Activated CD4-positive, alpha-beta T cell treated with anti-CD3 and anti-CD28 coated beads for 36 hours (primary cell): ENCODE results near the gene MSX1. TPM values are rescaled to one million over a fixed set of nuclear protein-coding genes. Genes with fewer than 3 reads are reported as not detected.

Experiments used
- ATAC-seq: fragments of 200-7000 bp; cut with Tn5 transposase; one replicate; pipeline ENCODE4 v1.10.0; 2021; ENCODE audit warnings: mild to moderate bottlenecking, moderate library complexity
- CTCF ChIA-PET: fragments of 350-600 bp; sonication (Branson Sonifier 250); formaldehyde crosslinking; loops from one replicate; lab custom pipeline; 2021; ENCODE audit warnings: antibody characterized with exemption; lab: Charles Lee
- POLR2A ChIA-PET: fragments of 350-600 bp; sonication (Branson Sonifier 250); formaldehyde crosslinking; loops from one replicate; lab custom pipeline; 2021; ENCODE audit warnings: antibody characterized with exemption, inconsistent platforms; lab: Charles Lee
- DNase-seq: peaks from one replicate; pipeline ENCODE4 v3.0.0-alpha.2; 2020
- H3K27ac Mint-ChIP-seq: one replicate; pipeline ENCODE4 v1.8.0; 2021; ENCODE audit warnings: mixed read lengths
- H3K27me3 Mint-ChIP-seq: one replicate; pipeline ENCODE4 v1.8.0; 2021; ENCODE audit warnings: mixed read lengths
- H3K36me3 Mint-ChIP-seq: one replicate; pipeline ENCODE4 v1.8.0; 2021; ENCODE audit warnings: low read depth, mixed read lengths
- H3K4me1 Mint-ChIP-seq: one replicate; pipeline ENCODE4 v1.8.0; 2021; ENCODE audit warnings: mixed read lengths
- H3K4me3 Mint-ChIP-seq: one replicate; pipeline ENCODE4 v1.8.0; 2021; ENCODE audit warnings: mild to moderate bottlenecking, moderate library complexity, mixed read lengths
- H3K9me3 Mint-ChIP-seq: one replicate; pipeline ENCODE4 v1.8.0; 2021; ENCODE audit warnings: low read depth, mixed read lengths
- intact Hi-C, 2 experiments: fragments of 100-400 bp; cut with DNase I in 1 of 2; cut with micrococcal nuclease in 1 of 2; formaldehyde crosslinking; loops; one replicate each; pipeline versions ENCODE4 v1.14.2 to v1.15.1; 2022 to 2024; cut with DNase I, micrococcal nuclease
- total RNA-seq, 2 experiments: library from RNA; stranded (reverse); gene quantifications; one replicate each; pipeline ENCODE4 v1.2.3, GENCODE V29; 2021

Gene MSX1
- total RNA-seq, 2 experiments from 2014 or later = 0.09 TPM; not detected in 1

DNA sequence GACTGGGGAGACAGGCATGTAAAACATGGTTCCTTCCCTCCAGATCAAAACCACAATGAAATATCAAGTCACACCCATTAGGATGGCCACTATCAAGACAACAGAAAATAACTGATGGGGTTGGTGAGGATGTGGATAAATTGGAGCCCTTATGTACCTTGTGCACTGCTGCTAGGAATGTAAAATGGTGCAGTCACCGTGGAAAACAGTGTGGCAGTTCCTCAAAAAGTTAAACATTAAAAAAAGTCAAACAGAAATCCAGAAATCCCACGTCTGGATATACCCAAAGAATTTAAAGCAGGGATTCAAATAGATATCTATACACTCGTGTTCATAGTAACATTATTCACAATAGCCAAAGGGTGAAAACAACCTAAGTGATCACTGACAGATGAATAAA is 35.2 kb upstream of the MSX1 start:
- Mint-ChIP-seq H3K27ac (no peak overlapping the region), H3K9me3 (peaks cover 21% of the 10 kb centered on the region), H3K4me3 (no peak overlapping the region), H3K36me3 (no peaks in the 10 kb centered on the region), H3K4me1 (no peaks in the 10 kb centered on the region), H3K27me3 (peaks cover 15% of the 10 kb centered on the region)
- ATAC-seq (no peak), DNase-seq (no peak)
- POLR2A ChIA-PET = no interaction called here
- intact Hi-C loops = no loop called here
- CTCF ChIA-PET = no interaction called here

DNA sequence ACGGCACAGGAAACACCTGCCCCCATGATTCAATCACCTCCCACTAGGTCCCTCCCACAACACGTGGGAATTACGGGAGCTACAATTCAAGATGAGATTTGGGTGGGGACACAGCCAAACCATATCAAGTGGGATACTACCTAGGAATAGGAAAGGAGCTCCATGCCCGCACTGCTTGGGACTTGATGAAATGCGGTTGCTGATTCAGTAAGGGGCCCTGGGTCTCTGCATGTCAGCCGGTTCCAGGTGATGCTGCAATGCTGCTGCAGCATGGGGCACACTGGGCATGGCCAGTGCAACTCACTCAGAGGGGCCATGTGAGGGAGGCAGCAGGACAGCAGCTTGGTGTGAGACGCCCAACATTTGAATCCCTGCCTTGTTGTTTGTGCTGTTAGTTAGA is 34.0 kb upstream of the MSX1 start:
- CTCF ChIA-PET = interaction anchor here (0.6 kb wide), 2 partner anchors 378 to 1997 kb away, joined by 3 to 4 read pairs; no protein-coding TSS in a partner anchor
- POLR2A ChIA-PET = no interaction called here
- ATAC-seq = no peak
- peaks cover 21% of the 10 kb centered on the region for H3K9me3 Mint-ChIP-seq
- H3K4me1 Mint-ChIP-seq = no peaks in the 10 kb centered on the region
- no peak overlapping the region for H3K27ac Mint-ChIP-seq
- peaks cover 17% of the 10 kb centered on the region for H3K27me3 Mint-ChIP-seq
- DNase-seq = no peak
- no peaks in the 10 kb centered on the region for H3K36me3 Mint-ChIP-seq
- no peak overlapping the region for H3K4me3 Mint-ChIP-seq
- intact Hi-C loops = no loop called here

- POLR2A ChIA-PET = no interaction called here
- no peak for ATAC-seq
- Mint-ChIP-seq H3K9me3 (peaks cover 11% of the 10 kb centered on the region), H3K4me1 (no peaks in the 10 kb centered on the region), H3K4me3 (no peak overlapping the region), H3K27me3 (peaks cover 14% of the 10 kb centered on the region), H3K36me3 (no peaks in the 10 kb centered on the region), H3K27ac (no peak overlapping the region)
- CTCF ChIA-PET = no interaction called here
- intact Hi-C loops = no loop called here
- no peak for DNase-seq
Measured at GRCh38 chr4:4829837-4830236, 29.6 kb upstream of the MSX1 start.

DNA sequence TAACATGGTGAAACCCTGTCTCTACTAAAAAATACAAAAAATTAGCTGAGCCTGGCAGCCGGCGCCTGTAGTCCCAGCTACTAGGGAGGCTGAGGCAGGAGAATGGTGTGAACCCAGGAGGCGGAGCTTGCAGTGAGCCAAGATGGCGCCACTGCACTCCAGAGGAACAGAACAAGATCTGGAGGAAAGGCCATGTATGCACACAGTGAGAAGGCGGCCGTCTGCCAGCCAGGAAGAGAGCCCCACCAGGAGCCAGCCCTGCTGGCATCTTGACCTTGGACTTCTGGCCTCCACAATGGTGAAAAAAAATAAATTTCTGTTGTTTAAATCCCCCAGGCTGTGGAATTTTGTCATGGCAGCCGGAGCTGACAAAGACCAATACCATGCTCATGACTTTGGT is 28.2 kb upstream of the MSX1 start:
- H3K4me1 Mint-ChIP-seq = no peaks in the 10 kb centered on the region

DNA sequence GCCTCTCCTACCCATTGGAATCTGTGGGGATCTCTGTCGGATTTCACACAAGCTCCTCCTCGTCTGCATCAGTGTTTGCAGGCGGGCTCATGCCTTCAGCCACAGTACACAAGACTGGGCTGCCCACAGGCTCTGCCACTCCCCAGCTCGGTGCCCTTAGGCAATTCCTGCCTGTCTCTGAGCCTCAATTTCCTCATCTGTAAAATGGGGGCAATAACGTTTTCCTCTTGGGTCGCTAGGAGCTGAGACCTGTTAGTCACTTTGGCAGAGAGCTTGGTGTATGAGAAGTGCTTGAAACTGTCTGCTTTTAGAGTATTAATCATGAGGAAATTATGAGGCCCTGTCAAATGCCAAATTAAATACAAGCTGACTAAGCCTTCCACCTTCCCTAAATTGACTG is 27.6 kb upstream of the MSX1 start:
- Mint-ChIP-seq H3K9me3 (peaks cover 3% of the 10 kb centered on the region), H3K27ac (no peak overlapping the region), H3K36me3 (no peaks in the 10 kb centered on the region), H3K4me3 (no peak overlapping the region), H3K4me1 (no peaks in the 10 kb centered on the region), H3K27me3 (peaks cover 13% of the 10 kb centered on the region)
- POLR2A ChIA-PET = no interaction called here
- ATAC-seq = no peak
- DNase-seq = no peak
- CTCF ChIA-PET = no interaction called here
- intact Hi-C loops = no loop called here

More for the DNA sequence above, 28.2 kb upstream of the MSX1 start:
- POLR2A ChIA-PET = no interaction called here
- peaks cover 10% of the 10 kb centered on the region for H3K27me3 Mint-ChIP-seq
- no peak overlapping the region for H3K4me3 Mint-ChIP-seq
- no peaks in the 10 kb centered on the region for H3K36me3 Mint-ChIP-seq
- DNase-seq (no peak), ATAC-seq (no peak)
- H3K27ac Mint-ChIP-seq = no peak overlapping the region
- peaks cover 3% of the 10 kb centered on the region for H3K9me3 Mint-ChIP-seq
- intact Hi-C loops = no loop called here
- CTCF ChIA-PET = no interaction called here

GRCh38 chr4:4836044-4836443 is 23.4 kb upstream of the MSX1 start:
- ATAC-seq (no peak), DNase-seq (no peak)
- Mint-ChIP-seq H3K27ac (no peak overlapping the region), H3K9me3 (peaks cover 3% of the 10 kb centered on the region), H3K27me3 (peaks cover 15% of the 10 kb centered on the region), H3K4me1 (no peaks in the 10 kb centered on the region), H3K36me3 (no peaks in the 10 kb centered on the region), H3K4me3 (no peak overlapping the region)
- ChIA-PET POLR2A (no interaction called here), CTCF (interaction anchor here (0.6 kb wide), 1 partner anchor 25 kb away, joined by 3 read pairs; no protein-coding TSS in a partner anchor)
- intact Hi-C loops = no loop called here

GRCh38 chr4:4837316-4837715 is 22.1 kb upstream of the MSX1 start:
- Mint-ChIP-seq H3K36me3 (no peaks in the 10 kb centered on the region), H3K27ac (no peak overlapping the region), H3K27me3 (peaks cover 17% of the 10 kb centered on the region), H3K9me3 (peaks cover 3% of the 10 kb centered on the region), H3K4me1 (no peaks in the 10 kb centered on the region), H3K4me3 (no peak overlapping the region)
- intact Hi-C loops = no loop called here
- no peak for DNase-seq
- ChIA-PET CTCF (no interaction called here), POLR2A (no interaction called here)
- ATAC-seq = no peak

DNA sequence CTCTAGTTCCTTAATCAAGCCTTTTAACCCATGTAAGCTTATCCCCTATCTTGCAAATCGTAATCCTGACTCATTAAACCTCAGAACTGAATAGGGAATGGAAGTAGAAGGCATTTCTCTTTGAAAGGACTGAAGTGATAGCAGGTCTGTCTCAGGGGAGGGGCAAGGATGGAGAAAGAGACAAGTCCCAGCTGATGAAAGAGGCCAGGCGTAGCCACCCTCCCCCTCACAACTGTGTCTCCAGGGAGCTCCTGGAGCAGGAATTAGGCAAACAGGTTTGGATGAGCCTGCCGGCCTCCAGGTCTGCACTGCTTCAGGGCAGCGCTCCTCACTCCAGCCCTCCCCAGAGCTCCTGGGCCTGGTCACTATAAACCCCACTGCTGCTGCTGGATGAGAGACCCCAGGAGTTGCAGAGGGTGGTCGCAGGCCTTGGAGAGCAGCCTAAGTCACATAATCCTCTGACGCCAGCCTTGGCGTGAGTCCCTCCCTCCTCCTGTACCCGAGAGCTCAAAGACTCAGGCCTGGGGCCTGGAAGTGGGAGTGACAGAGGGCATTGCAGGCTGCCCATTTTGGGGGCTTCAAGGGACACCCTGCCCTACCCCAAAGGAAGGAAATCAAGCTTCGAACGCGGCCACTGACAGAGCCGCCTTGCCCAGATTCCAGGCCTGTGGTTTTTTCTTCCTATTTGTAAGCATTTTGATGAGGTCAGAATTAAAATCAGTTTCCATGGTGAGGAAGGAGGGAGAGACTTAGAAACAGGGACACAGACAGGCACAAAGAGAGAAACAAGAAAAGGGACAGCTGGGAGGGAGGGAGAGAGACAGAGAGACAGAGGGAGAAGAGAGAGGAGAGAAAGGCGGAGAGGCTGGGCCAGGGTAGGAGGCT is 21.2 kb upstream of the MSX1 start:
- ChIA-PET POLR2A (no interaction called here), CTCF (interaction anchor here (0.7 kb wide), 1 partner anchor 148 kb away, joined by 3 read pairs; no protein-coding TSS in a partner anchor)
- DNase-seq (no peak), ATAC-seq (no peak)
- no peaks in the 10 kb centered on the region for H3K36me3 Mint-ChIP-seq
- H3K4me3 Mint-ChIP-seq = no peak overlapping the region
- peaks cover 20% of the 10 kb centered on the region for H3K27me3 Mint-ChIP-seq
- peaks cover 3% of the 10 kb centered on the region for H3K9me3 Mint-ChIP-seq
- no peak overlapping the region for H3K27ac Mint-ChIP-seq
- H3K4me1 Mint-ChIP-seq = no peaks in the 10 kb centered on the region
- intact Hi-C loops = no loop called here

DNA sequence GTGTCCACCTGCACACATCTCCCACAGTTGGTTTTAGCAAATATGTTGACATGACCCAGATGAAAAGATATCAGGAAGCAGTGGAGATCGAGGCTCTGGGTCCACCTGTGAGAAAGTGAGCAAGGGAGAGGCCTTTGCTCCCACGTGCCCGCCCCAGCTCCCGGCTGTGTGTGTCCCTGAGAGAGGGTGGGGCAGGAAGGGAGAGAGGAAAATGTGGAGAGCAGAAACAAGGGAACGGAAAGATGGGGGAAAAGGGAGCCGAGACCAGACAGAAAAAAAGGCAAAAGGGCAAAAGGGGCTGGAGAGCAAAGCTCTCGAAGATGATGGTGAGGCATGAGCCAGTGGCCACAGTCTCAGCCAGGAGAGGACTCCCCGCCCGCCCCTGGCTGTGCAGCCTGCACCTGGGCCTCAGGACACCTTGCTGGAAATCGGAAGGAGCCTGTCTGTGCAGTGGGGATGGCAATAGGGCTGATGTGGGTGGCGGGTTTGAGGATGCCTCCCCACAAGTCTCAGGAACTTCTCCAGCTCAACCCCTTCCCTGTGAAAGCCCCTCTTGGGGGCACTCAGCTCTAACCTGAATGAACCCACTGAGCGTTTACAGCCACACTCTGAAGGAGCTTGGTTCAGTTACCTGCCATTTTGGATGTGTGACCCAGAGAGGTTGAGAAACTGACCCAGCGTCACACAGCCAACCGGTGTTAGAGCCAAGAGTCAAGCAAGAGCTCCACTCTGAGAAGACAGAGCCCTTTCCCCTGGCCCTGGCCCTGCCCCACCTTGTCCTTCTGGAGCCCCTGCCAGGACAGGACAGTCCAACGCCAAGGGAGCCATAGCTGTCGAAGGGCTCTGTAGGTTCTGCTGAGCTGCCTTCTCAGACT is 20.3 kb upstream of the MSX1 start:
- CTCF ChIA-PET = interaction anchor here (0.6 kb wide), 1 partner anchor 506 kb away, joined by 3 read pairs; no protein-coding TSS in a partner anchor
- POLR2A ChIA-PET = no interaction called here

GRCh38 chr4:4840351-4840750 is 19.1 kb upstream of the MSX1 start:
- intact Hi-C loops = no loop called here
- no peak overlapping the region for H3K4me3 Mint-ChIP-seq
- ChIA-PET CTCF (no interaction called here), POLR2A (no interaction called here)
- H3K36me3 Mint-ChIP-seq = no peaks in the 10 kb centered on the region
- H3K27ac Mint-ChIP-seq = no peak overlapping the region
- H3K4me1 Mint-ChIP-seq = no peaks in the 10 kb centered on the region
- no peaks in the 10 kb centered on the region for H3K9me3 Mint-ChIP-seq
- DNase-seq = no peak
- peaks cover 26% of the 10 kb centered on the region for H3K27me3 Mint-ChIP-seq
- no peak for ATAC-seq

More for the DNA sequence above, 20.3 kb upstream of the MSX1 start:
- Mint-ChIP-seq H3K27ac (no peak overlapping the region), H3K4me3 (no peak overlapping the region), H3K36me3 (no peaks in the 10 kb centered on the region), H3K4me1 (no peaks in the 10 kb centered on the region), H3K9me3 (peaks cover 1% of the 10 kb centered on the region), H3K27me3 (peaks cover 21% of the 10 kb centered on the region)
- ATAC-seq (no peak), DNase-seq (no peak)
- intact Hi-C loops = no loop called here

- POLR2A ChIA-PET = no interaction called here
- H3K4me1 Mint-ChIP-seq = no peaks in the 10 kb centered on the region
- no peak overlapping the region for H3K4me3 Mint-ChIP-seq
- intact Hi-C loops = no loop called here
- H3K36me3 Mint-ChIP-seq = no peaks in the 10 kb centered on the region
- DNase-seq = no peak
- CTCF ChIA-PET = no interaction called here
- peaks cover 28% of the 10 kb centered on the region for H3K27me3 Mint-ChIP-seq
- H3K27ac Mint-ChIP-seq = no peak overlapping the region
- H3K9me3 Mint-ChIP-seq = no peaks in the 10 kb centered on the region
- no peak for ATAC-seq
Measured at GRCh38 chr4:4841156-4841555, 18.3 kb upstream of the MSX1 start.
